IPS-18c (cell line): ENCODE data around the gene GLMP.

Source experiments
- H3K4me3 ChIP-seq: 2 replicates; pipeline ENCODE4 v1.7.0; 2013; ENCODE audit warnings: low read depth, mild to moderate bottlenecking, low read length, moderate library complexity; ENCODE audit not compliant: insufficient read depth
- H3K9me3 ChIP-seq: one replicate; pipeline ENCODE4 v1.6.1; 2013; ENCODE audit warnings: mild to moderate bottlenecking, low read length, moderate library complexity; ENCODE audit not compliant: control insufficient read depth, insufficient read depth

GLMP gene

GRCh38 chr1:156263288-156263655, 32.2 kb downstream of the GLMP start:
- no peak overlapping the region for H3K4me3 ChIP-seq
- no peaks in the 10 kb centered on the region for H3K9me3 ChIP-seq

GRCh38 chr1:156262461-156263287, 32.8 kb downstream of the GLMP start:
- H3K4me3 ChIP-seq: no peak overlapping the region

GRCh38 chr1:156260896-156261295, 34.6 kb downstream of the GLMP start:
- H3K9me3 ChIP-seq: peaks cover 2% of the 10 kb centered on the region

More at GRCh38 chr1:156262461-156263287, 32.8 kb downstream of the GLMP start:
- no peaks in the 10 kb centered on the region for H3K9me3 ChIP-seq

DNA sequence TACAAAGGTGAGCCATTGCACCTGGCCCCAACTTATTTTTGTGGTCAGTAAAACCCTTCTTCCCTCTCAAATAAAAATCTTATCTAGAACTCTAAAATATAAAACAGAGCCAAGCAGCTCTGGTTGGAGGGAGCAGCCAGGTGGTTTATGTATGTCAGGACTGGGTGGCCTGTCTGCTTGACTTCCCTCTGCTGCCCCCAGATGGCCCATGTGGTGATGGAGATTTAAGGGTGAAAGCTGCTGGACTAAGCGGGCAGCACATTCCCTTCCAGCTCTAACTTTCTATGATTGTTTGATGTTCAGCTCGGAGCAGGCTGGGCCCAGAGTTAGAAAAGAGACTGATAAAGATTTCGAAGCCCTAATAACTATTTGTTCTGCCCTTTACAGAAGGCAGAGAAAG, 35.7 kb downstream of the GLMP start:
- Histone ChIP-seq H3K9me3 (peaks cover 2% of the 10 kb centered on the region), H3K4me3 (no peak overlapping the region)

More at GRCh38 chr1:156260896-156261295, 34.6 kb downstream of the GLMP start:
- no peak overlapping the region for H3K4me3 ChIP-seq

DNA sequence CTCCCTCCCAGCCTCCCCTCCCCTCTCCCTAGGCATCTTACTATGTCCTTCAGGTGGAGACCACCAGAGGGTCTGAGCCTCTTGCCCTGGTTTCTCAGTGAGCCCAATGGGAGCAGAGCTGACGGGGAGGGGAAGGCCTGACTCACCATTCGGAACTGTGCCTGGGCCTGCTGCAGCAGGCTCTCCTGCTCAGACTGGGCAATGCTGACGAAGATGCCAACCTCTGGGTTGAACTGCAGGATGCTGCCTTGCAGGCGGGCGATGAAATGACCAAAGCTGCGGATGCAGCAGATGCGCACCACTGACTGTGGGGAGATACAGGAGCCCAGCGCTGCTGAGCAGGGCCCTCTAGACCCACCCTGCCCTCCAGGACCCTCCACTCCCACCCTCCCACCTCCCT, 36.6 kb downstream of the GLMP start:
- Histone ChIP-seq H3K9me3 (peaks cover 2% of the 10 kb centered on the region), H3K4me3 (no peak overlapping the region)

DNA sequence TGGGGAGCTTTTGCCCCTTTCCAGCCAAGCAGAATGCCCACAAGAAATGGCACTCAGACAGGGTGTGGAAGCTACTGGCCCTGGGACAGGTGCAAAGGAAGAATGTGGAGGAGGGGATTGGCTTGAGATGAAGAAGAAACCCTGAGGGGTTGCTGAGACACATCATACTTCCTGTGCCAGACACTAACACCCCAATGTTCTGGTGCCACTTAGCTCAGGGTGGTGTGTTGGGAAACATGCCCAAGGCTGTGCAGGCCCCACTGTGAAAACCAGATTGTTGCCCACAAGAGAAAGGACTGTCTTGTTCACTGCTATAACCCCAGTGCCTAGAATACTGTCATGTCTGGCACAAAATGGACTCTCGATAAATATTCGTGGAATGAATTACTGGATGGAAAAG, 37.8 kb downstream of the GLMP start:
- H3K9me3 ChIP-seq: peaks cover 2% of the 10 kb centered on the region
- no peak overlapping the region for H3K4me3 ChIP-seq

DNA sequence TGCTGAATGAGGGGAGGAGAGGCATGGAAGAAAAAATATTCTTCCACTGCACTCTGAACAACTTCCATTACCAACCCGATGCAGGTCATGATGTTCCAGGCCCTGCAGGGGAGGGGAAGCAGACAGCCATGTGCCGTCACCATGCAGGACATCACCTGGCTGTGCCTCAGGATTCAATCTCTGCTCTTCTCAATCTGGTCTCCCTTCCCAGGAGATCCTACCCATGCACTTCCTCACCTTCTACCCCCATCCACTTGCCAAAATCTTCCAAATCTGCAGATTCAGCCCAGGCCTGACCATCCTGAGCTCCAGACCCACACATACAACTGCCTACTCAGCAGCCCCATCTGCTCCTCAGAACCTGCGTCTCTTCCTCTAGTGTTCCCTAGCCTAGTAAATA, 41.8 kb downstream of the GLMP start:
- Histone ChIP-seq H3K4me3 (no peak overlapping the region), H3K9me3 (peaks cover 2% of the 10 kb centered on the region)

GRCh38 chr1:156251527-156251926, 44.0 kb downstream of the GLMP start:
- no peak overlapping the region for H3K4me3 ChIP-seq
- peaks cover 1% of the 10 kb centered on the region for H3K9me3 ChIP-seq

GRCh38 chr1:156249593-156249992, 45.9 kb downstream of the GLMP start:
- Histone ChIP-seq H3K4me3 (no peak overlapping the region), H3K9me3 (no peaks in the 10 kb centered on the region)

GRCh38 chr1:156248323-156248683, 47.2 kb downstream of the GLMP start:
- Histone ChIP-seq H3K9me3 (no peaks in the 10 kb centered on the region), H3K4me3 (no peak overlapping the region)

- Histone ChIP-seq H3K9me3 (no peaks in the 10 kb centered on the region), H3K4me3 (no peak within 1 kb of the TSS)
Observed at GRCh38 chr1:156247460-156248322, 47.8 kb downstream of the GLMP start, which contains the start of gene PAQR6. TSS of gene PAQR6 (minus strand) at chr1:156248056. CDS start at chr1:156246731, 1,325 bp downstream.

DNA sequence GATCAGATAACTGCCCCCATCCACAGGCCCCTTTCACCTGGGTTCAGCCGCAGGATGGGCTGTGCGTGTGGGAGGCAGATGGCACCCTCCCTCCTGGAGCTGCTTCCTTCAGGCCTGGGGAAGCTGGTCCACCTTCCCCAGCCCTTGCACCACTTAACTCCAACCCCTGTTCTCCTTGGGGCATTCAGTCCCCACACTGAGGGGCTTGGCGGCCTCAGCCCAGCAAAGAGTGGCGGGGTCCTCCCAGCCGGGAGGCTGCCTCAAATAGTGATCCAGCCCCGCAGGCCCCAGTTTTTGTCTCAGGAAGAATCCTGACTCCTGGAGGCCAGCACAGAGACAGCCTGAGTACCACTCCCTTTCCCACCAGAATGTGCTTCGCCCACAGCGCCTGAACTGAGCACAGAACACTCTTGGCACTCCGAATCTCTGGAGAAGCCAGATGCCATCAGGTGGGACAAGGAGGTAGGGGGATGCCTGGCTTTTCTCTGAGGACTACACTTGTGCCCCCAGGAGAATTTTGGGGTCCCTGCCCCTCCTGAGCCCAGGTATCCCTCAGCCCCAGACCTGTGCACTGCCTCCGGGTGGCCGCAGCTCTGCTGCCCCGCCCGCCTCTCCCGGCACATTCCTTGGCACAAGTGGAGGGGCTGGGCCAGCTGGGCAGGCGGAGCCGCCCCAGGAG, 48.6 kb downstream of the GLMP start:
- H3K4me3 ChIP-seq: no peak overlapping the region; the same call in 1 of the 2 replicates

GRCh38 chr1:156246241-156246780, 49.2 kb downstream of the GLMP start:
- H3K9me3 ChIP-seq: no peaks in the 10 kb centered on the region
- no peak overlapping the region; the same call in 1 of the 2 replicates for H3K4me3 ChIP-seq

More for the DNA sequence above, 48.6 kb downstream of the GLMP start:
- no peaks in the 10 kb centered on the region for H3K9me3 ChIP-seq

DNA sequence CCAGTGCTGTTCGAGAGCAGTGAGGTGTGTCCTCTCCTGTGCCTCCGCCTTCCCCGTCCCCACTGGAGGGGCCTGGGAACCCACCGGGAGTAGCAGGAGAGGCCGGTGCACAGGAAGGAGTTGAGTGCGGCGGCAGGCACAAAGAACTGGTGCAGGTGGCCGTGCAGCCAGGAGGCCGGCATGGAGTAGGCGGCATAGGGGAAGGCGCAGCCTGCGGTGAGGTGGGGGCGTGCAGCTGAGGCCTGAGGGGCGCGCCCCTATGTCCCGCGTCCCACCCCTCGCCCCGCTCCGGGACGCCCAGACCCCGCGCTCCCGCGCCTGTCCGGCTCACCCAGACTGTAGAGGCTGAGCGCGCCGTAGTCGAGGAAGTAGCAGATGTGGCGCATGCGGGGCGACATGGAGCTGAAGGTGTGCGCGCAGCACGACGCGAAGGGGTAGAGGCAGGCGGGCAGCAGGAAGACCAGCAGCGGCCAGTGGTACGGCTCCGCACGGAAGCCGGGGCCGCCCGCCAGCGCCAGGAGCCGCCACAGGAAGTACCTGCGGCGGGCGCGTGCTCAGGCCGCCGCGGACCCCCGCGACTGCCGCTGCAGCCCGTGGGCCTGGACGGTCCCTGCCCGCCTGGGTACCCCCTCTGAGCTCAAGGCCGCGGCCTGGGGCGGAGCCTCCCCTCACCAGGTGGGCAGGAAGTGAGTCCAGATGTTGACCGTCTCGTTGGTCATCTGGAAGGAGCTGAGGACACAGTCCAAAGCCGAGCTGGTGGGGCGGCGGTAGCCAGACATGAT, 49.8 kb downstream of the GLMP start:
- no peaks in the 10 kb centered on the region for H3K9me3 ChIP-seq
- H3K4me3 ChIP-seq: peak overlapping the region; percentile 31

- no peaks in the 10 kb centered on the region for H3K9me3 ChIP-seq
- H3K4me3 ChIP-seq: no peak overlapping the region
Observed at GRCh38 chr1:156244712-156245111, 50.8 kb downstream of the GLMP start.

DNA sequence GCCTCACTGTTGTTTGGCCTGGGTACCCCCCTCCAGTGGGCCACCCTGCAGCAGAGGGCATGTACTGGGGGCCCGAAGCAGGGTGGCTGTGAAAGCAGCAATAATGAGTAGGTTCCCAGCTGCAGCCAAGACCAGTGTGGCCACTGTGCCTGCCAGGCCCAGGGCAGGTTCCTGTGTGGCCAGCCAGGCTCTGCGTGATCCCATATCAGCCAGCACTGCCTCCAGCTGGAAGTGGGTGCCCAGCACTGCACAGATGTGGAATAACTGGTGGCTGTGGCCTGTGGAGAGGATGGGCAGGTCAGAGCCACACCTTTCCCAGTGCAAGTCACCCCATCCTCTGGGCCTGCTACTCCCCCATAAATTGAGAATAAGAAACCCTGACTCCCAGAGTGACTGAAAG, 51.4 kb downstream of the GLMP start:
- H3K9me3 ChIP-seq: no peaks in the 10 kb centered on the region
- no peak overlapping the region for H3K4me3 ChIP-seq

DNA sequence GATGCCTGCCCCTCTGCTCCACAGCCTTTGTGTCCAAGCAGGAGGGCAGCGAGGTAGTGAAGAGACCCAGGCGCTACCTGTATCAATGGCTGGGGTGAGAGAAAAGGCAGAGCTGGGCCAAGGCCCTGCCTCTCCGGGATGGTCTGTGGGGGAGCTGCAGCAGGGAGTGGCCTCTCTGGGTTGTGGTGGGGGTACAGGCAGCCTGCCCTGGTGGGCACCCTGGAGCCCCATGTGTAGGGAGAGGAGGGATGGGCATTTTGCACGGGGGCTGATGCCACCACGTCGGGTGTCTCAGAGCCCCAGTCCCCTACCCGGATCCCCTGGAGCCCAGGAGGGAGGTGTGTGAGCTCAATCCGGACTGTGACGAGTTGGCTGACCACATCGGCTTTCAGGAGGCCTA, 52.7 kb downstream of the GLMP start:
- H3K4me3 ChIP-seq: no peak overlapping the region
- H3K9me3 ChIP-seq: no peaks in the 10 kb centered on the region
